ENCODE data around the gene CDH22.

DNA sequence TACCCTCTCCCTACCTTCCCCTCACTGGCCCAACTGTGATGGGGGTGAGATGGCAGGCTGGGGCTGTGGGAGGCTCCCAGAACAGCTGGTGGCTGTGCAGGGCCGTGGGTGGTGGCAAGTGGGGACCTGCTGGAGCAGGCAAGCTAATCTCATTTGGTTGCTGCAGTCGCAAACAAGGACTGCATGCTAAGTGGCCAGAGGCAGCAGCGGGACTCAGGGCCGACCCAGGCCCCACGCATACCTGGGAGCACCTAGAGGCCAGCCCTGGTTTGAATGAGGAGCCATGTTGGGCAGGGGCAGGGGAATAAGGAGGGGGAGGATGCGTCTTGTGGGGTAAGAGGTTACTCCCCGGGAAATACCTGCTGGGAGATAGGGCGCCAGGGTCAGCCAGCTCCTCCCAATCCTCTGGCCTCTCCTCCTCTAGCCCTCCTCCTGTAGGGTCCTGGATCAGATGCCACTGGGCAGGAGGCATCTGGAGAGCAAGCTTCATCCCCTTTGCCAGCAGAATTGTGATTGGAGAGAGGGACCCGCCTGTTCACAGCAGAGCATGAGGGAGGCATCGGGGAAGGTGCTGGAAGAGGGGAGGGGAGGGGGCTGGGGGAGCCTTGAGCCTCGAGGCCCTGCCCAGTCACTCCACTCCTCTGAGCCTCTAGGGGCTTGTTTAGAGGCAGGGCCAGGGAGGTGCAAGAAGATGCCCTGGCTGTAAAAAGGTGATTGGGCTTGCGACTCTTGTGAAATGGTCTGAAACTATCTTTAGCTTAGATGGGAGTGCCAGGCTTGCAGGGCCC, 24.3 kb upstream of the CDH22 start:
- TF ChIP-seq EZH2 (IDR thresholded peaks at IDR 0.05; ENCODE audit: low read length, missing control alignments), result no peak
- TF ChIP-seq, protein P1, sequence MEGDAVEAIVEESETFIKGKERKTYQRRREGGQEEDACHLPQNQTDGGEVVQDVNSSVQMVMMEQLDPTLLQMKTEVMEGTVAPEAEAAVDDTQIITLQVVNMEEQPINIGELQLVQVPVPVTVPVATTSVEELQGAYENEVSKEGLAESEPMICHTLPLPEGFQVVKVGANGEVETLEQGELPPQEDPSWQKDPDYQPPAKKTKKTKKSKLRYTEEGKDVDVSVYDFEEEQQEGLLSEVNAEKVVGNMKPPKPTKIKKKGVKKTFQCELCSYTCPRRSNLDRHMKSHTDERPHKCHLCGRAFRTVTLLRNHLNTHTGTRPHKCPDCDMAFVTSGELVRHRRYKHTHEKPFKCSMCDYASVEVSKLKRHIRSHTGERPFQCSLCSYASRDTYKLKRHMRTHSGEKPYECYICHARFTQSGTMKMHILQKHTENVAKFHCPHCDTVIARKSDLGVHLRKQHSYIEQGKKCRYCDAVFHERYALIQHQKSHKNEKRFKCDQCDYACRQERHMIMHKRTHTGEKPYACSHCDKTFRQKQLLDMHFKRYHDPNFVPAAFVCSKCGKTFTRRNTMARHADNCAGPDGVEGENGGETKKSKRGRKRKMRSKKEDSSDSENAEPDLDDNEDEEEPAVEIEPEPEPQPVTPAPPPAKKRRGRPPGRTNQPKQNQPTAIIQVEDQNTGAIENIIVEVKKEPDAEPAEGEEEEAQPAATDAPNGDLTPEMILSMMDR (conservative IDR thresholded peaks at IDR 0.05 in 1 of 2, IDR thresholded peaks at IDR 0.05 in 1 of 2; ENCODE audit: low read depth in 1 of 2, low read length in 2 of 2), result no peak
